WTC11 (cell line): ENCODE results near the gene ZNG1B.
"Not testable (repeated sequence)": the region's sequence is repeated elsewhere in the genome, so short reads cannot be mapped to it uniquely, and the experiment has no call there.

Source experiments
- CBFB ChIP-seq: sonication (generic); formaldehyde crosslinking; IDR thresholded peaks from 2 replicates; pipeline ENCODE4 v1.8.1; 2022; ENCODE audit warnings: mild to moderate bottlenecking, low read depth, missing genetic modification reagents
- CREB1 ChIP-seq: sonication (generic); formaldehyde crosslinking; IDR thresholded peaks from 2 replicates; pipeline ENCODE4 v1.8.0; 2023; ENCODE audit warnings: mild to moderate bottlenecking, missing genetic modification reagents
- CTCF ChIP-seq: fragments of 200-600 bp; IDR thresholded peaks from 2 replicates; pipeline ENCODE4 v1.8.0; 2022; ENCODE audit warnings: antibody characterized with exemption
- ELF4 ChIP-seq: sonication (generic); formaldehyde crosslinking; IDR thresholded peaks from 2 replicates; pipeline ENCODE4 v1.8.1; 2022; ENCODE audit warnings: low read depth, mild to moderate bottlenecking, moderate library complexity, missing genetic modification reagents
- ERG ChIP-seq: fragments of 250-450 bp; sonication (Bioruptor Pico); IDR thresholded peaks from 2 replicates; pipeline ENCODE4 v1.8.0; 2021; ENCODE audit warnings: mild to moderate bottlenecking
- ESRRA ChIP-seq: sonication (generic); formaldehyde crosslinking; IDR thresholded peaks from 2 replicates; pipeline ENCODE4 v1.8.1; 2022; ENCODE audit warnings: mild to moderate bottlenecking, missing genetic modification reagents, borderline replicate concordance
- IRF2 ChIP-seq: sonication (generic); formaldehyde crosslinking; IDR thresholded peaks from 2 replicates; pipeline ENCODE4 v1.8.0; 2022; ENCODE audit warnings: low read depth, missing genetic modification reagents, borderline replicate concordance
- JUN ChIP-seq: sonication (generic); formaldehyde crosslinking; IDR thresholded peaks from 2 replicates; pipeline ENCODE4 v1.8.0; 2023; ENCODE audit warnings: mild to moderate bottlenecking, missing genetic modification reagents
- NR1H2 ChIP-seq: sonication (generic); formaldehyde crosslinking; IDR thresholded peaks from 2 replicates; pipeline ENCODE4 v1.9.0; 2021; ENCODE audit warnings: mild to moderate bottlenecking, moderate library complexity, missing genetic modification reagents
- PRDM15 ChIP-seq: sonication (generic); formaldehyde crosslinking; IDR thresholded peaks from 2 replicates; pipeline ENCODE4 v1.8.0; 2022; ENCODE audit warnings: missing genetic modification reagents
- TF ChIP-seq, protein P1 (sequence below): sonication (generic); formaldehyde crosslinking; IDR thresholded peaks from 2 replicates; pipeline ENCODE4 v1.8.1; 2022; ENCODE audit warnings: mild to moderate bottlenecking, missing genetic modification reagents, moderate library complexity, borderline replicate concordance

- not testable (repeated sequence) for TF ChIP-seq CTCF; ESRRA (CRISPR knock-in tag); ERG (CRISPR knock-in tag); CREB1 (CRISPR knock-in tag); JUN (CRISPR knock-in tag); NR1H2; CBFB (CRISPR knock-in tag); PRDM15; ELF4 (CRISPR knock-in tag); IRF2
- TF ChIP-seq, protein P1, sequence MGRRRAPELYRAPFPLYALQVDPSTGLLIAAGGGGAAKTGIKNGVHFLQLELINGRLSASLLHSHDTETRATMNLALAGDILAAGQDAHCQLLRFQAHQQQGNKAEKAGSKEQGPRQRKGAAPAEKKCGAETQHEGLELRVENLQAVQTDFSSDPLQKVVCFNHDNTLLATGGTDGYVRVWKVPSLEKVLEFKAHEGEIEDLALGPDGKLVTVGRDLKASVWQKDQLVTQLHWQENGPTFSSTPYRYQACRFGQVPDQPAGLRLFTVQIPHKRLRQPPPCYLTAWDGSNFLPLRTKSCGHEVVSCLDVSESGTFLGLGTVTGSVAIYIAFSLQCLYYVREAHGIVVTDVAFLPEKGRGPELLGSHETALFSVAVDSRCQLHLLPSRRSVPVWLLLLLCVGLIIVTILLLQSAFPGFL (CRISPR knock-in tag) = not testable (repeated sequence)
Observed at GRCh38 chr2:113542529-113542928, 105.0 kb downstream of the ZNG1B start.
